NCI-H526 treated with DMSO at 0.1 percent for 48 hours (cell line): ENCODE measurements around the gene DAB2IP.
"Not testable (repeated sequence)": the region's sequence is repeated elsewhere in the genome, so short reads cannot be mapped to it uniquely, and the experiment has no call there.

Experiments
- DNase-seq: peaks from one replicate; lab custom pipeline; 2025; lab: John Stamatoyannopoulos, UW

Gene DAB2IP

GRCh38 chr9:121794334-121794733 lies 142.9 kb downstream of the DAB2IP start:
- not testable (repeated sequence) for DNase-seq

- no peak for DNase-seq
Observed at GRCh38 chr9:121797081-121797480, 145.6 kb downstream of the DAB2IP start.

GRCh38 chr9:121798941-121799340 lies 147.5 kb downstream of the DAB2IP start:
- DNase-seq = no peak

GRCh38 chr9:121800376-121800775 lies 148.9 kb downstream of the DAB2IP start:
- DNase-seq = no peak

GRCh38 chr9:121801579-121801978 lies 150.1 kb downstream of the DAB2IP start:
- no peak for DNase-seq

- no peak for DNase-seq
Observed at GRCh38 chr9:121802753-121803152, 151.3 kb downstream of the DAB2IP start.

GRCh38 chr9:121807069-121807822 lies 155.8 kb downstream of the DAB2IP start:
- no peak for DNase-seq

- DNase-seq = no peak
Observed at GRCh38 chr9:121807823-121808278, 156.4 kb downstream of the DAB2IP start.

GRCh38 chr9:121808781-121809180 lies 157.3 kb downstream of the DAB2IP start:
- no peak for DNase-seq

GRCh38 chr9:121809356-121810050 lies 158.1 kb downstream of the DAB2IP start:
- no peak for DNase-seq

- no peak for DNase-seq
Observed at GRCh38 chr9:121810489-121810888, 159.1 kb downstream of the DAB2IP start.

GRCh38 chr9:121811140-121811539 lies 159.7 kb downstream of the DAB2IP start:
- no peak for DNase-seq

GRCh38 chr9:121811751-121812150 lies 160.3 kb downstream of the DAB2IP start:
- DNase-seq = no peak

- DNase-seq = no peak
Observed at GRCh38 chr9:121812159-121812735, 160.8 kb downstream of the DAB2IP start.

GRCh38 chr9:121813519-121814210 lies 162.2 kb downstream of the DAB2IP start:
- DNase-seq = no peak

- no peak for DNase-seq
Observed at GRCh38 chr9:121814594-121814993, 163.2 kb downstream of the DAB2IP start.

GRCh38 chr9:121815084-121815483 lies 163.7 kb downstream of the DAB2IP start:
- no peak for DNase-seq

GRCh38 chr9:121815546-121816448 lies 164.4 kb downstream of the DAB2IP start:
- DNase-seq = no peak

- no peak for DNase-seq
Observed at GRCh38 chr9:121816449-121816817, 165.0 kb downstream of the DAB2IP start.

- no peak for DNase-seq
Observed at GRCh38 chr9:121816845-121817450, 165.5 kb downstream of the DAB2IP start.

- DNase-seq = no peak
Observed at GRCh38 chr9:121817476-121817875, 166.0 kb downstream of the DAB2IP start.
